ENCODE measurements around the gene ALCAM.

The ALCAM gene

DNA sequence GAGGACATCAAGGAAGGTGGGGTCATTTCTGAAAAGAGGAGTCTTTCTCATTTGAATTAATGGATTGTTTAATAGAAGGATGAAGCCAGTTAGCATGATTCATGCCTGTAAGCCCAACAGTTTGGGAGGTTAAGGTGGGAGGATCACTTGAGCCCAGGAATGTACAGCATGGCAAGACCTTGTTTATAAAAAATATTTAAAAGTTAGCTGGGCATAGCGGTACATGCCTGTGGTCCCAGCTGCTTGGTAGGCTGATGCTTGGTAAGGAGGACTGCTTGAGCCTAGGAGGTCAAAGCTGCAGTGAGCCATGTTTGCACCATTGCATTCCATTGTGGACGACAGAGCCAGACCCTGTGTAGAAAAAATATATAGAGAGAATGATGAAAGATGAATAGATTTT is 165.5 kb downstream of the ALCAM start:
- H3K4me1 ChIP-seq (ENCODE audit: control insufficient read depth, insufficient read depth, low read length, poor library complexity, severe bottlenecking) = no peaks in the 10 kb centered on the region
- no peak overlapping the region for H3K27ac ChIP-seq (ENCODE audit: insufficient read depth, low read length, poor library complexity, severe bottlenecking)
- H3K27me3 ChIP-seq (replicated peaks; ENCODE audit: control insufficient read depth, insufficient read depth, low read length, poor library complexity, severe bottlenecking) = no peaks in the 10 kb centered on the region
- H3K36me3 ChIP-seq (ENCODE audit: control insufficient read depth, insufficient read depth, low read length) = no peaks in the 10 kb centered on the region
- H3K4me3 ChIP-seq (ENCODE audit: insufficient read depth, low read depth, low read length, poor library complexity, severe bottlenecking) = no peak overlapping the region
- DNase-seq = no peak
- no peaks in the 10 kb centered on the region for H3K9me3 ChIP-seq (ENCODE audit: control insufficient read depth, low read length)

DNA sequence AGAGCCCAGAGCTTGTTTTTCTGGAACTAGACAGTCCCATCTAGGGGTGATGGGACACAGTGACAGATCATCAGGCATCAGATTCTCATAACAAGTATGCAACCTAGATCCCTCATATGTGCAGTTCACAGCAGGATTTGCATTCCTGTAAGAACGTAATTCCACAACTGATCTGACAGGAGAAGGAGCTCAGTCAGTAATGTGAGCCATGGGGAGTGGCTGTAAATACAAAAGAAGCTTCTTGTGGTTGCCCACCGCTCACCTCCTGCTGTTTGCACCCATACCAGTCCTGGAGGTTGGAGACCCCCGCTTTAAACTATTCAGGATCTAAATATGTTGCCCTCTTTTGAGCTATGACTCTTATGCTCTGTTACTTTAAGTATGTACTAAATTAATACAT is 167.3 kb downstream of the ALCAM start:
- Histone ChIP-seq H3K4me1 (ENCODE audit: control insufficient read depth, insufficient read depth, low read length, poor library complexity, severe bottlenecking) (no peaks in the 10 kb centered on the region), H3K27me3 (replicated peaks; ENCODE audit: control insufficient read depth, insufficient read depth, low read length, poor library complexity, severe bottlenecking) (no peaks in the 10 kb centered on the region), H3K4me3 (ENCODE audit: insufficient read depth, low read depth, low read length, poor library complexity, severe bottlenecking) (no peak overlapping the region), H3K27ac (ENCODE audit: insufficient read depth, low read length, poor library complexity, severe bottlenecking) (no peak overlapping the region), H3K36me3 (ENCODE audit: control insufficient read depth, insufficient read depth, low read length) (no peaks in the 10 kb centered on the region), H3K9me3 (ENCODE audit: control insufficient read depth, low read length) (no peaks in the 10 kb centered on the region)
- DNase-seq = no peak

DNA sequence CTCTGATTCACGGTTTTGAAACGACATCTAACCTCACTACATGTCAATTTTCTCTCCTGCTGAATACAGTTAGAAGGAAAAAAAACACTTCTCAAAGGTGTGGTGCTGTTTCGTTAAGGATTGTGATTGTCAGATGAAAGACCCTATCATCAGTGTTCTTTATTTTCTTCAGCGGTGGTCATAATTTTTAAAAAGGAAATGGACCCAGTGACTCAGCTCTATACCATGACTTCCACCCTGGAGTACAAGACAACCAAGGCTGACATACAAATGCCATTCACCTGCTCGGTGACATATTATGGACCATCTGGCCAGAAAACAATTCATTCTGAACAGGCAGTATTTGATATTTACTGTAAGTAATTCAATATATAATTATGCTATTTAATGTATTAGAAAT is 167.8 kb downstream of the ALCAM start:
- H3K9me3 ChIP-seq (ENCODE audit: control insufficient read depth, low read length) = no peaks in the 10 kb centered on the region
- H3K27me3 ChIP-seq (replicated peaks; ENCODE audit: control insufficient read depth, insufficient read depth, low read length, poor library complexity, severe bottlenecking) = no peaks in the 10 kb centered on the region
- no peaks in the 10 kb centered on the region for H3K4me1 ChIP-seq (ENCODE audit: control insufficient read depth, insufficient read depth, low read length, poor library complexity, severe bottlenecking)
- H3K4me3 ChIP-seq (ENCODE audit: insufficient read depth, low read depth, low read length, poor library complexity, severe bottlenecking) = no peak overlapping the region
- no peak for DNase-seq
- no peak overlapping the region for H3K27ac ChIP-seq (ENCODE audit: insufficient read depth, low read length, poor library complexity, severe bottlenecking)
- no peaks in the 10 kb centered on the region for H3K36me3 ChIP-seq (ENCODE audit: control insufficient read depth, insufficient read depth, low read length)

DNA sequence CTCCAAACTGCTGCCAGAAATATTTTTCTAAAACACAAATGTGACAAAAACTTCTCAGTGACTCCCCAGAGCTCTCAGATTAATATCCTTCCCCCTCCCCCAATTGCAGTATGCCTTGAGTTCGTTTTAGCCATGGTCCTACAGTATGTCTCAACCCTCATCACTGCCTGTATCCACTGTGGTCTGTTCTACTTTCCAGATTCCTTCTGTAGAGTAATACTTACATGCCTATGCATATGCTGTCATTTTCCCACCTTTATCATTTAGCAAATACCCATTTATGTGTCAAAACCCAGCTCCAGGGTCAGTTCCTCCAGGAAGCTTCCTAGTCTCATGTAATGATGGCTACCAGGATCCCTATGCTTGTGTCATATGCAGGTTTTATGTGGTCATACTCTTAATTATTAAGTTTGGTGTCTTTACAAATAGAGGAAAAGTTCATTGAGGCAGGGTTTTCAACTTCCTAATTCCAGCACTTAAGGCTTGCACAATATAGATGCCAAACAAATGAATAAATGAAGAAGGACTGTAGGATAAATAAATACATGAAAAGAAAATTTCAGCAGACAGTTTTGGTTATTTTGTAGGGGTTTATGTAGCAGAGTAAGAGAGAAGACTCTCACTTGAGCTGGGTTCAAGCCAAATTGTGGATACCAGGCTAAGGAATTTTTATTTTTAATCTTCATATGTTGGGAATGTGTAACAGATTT is 170.8 kb downstream of the ALCAM start:
- no peaks in the 10 kb centered on the region for H3K27me3 ChIP-seq (replicated peaks; ENCODE audit: control insufficient read depth, insufficient read depth, low read length, poor library complexity, severe bottlenecking)
- DNase-seq = no peak
- no peak overlapping the region for H3K4me3 ChIP-seq (ENCODE audit: insufficient read depth, low read depth, low read length, poor library complexity, severe bottlenecking)
- no peaks in the 10 kb centered on the region for H3K9me3 ChIP-seq (ENCODE audit: control insufficient read depth, low read length)
- H3K36me3 ChIP-seq (ENCODE audit: control insufficient read depth, insufficient read depth, low read length) = no peaks in the 10 kb centered on the region
- no peak overlapping the region for H3K27ac ChIP-seq (ENCODE audit: insufficient read depth, low read length, poor library complexity, severe bottlenecking)
- no peaks in the 10 kb centered on the region for H3K4me1 ChIP-seq (ENCODE audit: control insufficient read depth, insufficient read depth, low read length, poor library complexity, severe bottlenecking)

DNA sequence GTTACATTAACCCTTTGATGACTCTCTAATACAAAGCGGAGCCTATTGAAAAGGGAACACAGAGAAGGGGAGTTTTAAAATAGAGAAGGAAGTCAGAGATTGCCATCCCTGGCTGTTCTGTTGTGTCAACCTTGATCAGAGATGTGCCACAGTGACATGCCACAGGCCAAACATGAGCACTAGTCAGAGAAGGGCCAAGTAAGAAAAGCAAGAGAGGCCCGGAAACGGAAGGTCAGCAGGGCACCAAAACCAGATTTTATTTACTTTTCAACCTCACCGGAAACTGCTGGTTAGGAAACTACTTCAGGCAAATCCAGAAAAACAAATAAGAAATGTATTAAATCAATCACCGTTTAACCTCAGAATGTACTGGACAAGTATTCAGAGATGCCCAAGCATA is 171.8 kb downstream of the ALCAM start:
- Histone ChIP-seq H3K36me3 (ENCODE audit: control insufficient read depth, insufficient read depth, low read length) (no peaks in the 10 kb centered on the region), H3K27ac (ENCODE audit: insufficient read depth, low read length, poor library complexity, severe bottlenecking) (no peak overlapping the region), H3K27me3 (replicated peaks; ENCODE audit: control insufficient read depth, insufficient read depth, low read length, poor library complexity, severe bottlenecking) (no peaks in the 10 kb centered on the region), H3K9me3 (ENCODE audit: control insufficient read depth, low read length) (no peaks in the 10 kb centered on the region), H3K4me1 (ENCODE audit: control insufficient read depth, insufficient read depth, low read length, poor library complexity, severe bottlenecking) (no peaks in the 10 kb centered on the region), H3K4me3 (ENCODE audit: insufficient read depth, low read depth, low read length, poor library complexity, severe bottlenecking) (no peak overlapping the region)
- DNase-seq = no peak

DNA sequence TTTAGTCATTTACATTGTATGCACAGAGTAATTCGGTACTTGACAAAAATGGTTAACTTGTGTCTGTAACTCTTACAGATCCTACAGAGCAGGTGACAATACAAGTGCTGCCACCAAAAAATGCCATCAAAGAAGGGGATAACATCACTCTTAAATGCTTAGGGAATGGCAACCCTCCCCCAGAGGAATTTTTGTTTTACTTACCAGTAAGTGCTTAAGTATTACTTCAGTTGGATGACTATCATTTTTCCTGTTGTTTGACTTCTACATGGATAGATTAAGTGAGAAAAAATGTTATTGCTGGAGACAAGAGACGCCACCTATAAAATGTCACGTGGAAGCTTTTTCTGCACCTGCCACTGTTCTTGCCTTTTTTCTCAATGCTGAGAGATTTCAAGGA is 173.2 kb downstream of the ALCAM start:
- no peaks in the 10 kb centered on the region for H3K4me1 ChIP-seq (ENCODE audit: control insufficient read depth, insufficient read depth, low read length, poor library complexity, severe bottlenecking)
- no peaks in the 10 kb centered on the region for H3K36me3 ChIP-seq (ENCODE audit: control insufficient read depth, insufficient read depth, low read length)

DNA sequence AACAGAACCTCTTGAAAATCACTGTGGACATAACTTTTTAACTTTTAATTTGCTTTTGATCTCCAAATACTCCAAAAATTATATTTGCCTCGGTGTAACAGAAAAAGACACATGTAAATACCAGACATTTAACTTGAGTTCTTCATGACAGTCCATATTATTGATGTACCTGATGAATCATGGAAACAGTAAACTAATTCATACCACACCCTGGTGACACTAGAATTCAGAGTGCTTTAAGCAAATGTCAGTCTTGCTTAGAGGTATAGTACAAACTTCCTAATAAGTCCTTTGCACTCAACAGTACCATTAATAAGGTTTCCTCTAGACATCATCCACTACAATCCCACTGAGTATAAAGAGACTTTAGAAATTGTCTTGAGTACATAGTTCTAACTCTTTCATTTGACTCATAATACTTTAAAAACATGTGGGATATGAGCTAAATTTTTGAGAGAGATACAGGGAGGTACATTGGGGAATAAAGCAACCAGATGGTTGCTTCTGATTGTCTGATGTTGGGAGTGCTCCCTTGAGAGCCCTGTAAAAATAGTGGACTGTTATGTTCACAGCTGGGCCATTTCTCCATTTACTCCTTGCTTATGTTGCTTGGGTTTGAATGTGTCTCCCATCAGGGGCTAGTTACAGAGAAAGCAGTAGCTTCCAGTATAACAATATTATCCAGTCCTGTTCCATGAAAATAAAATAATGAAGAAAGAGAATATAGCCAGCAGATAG is 175.7 kb downstream of the ALCAM start:
- Histone ChIP-seq H3K9me3 (ENCODE audit: control insufficient read depth, low read length) (no peaks in the 10 kb centered on the region), H3K4me3 (ENCODE audit: insufficient read depth, low read depth, low read length, poor library complexity, severe bottlenecking) (no peak overlapping the region), H3K4me1 (ENCODE audit: control insufficient read depth, insufficient read depth, low read length, poor library complexity, severe bottlenecking) (no peaks in the 10 kb centered on the region), H3K36me3 (ENCODE audit: control insufficient read depth, insufficient read depth, low read length) (no peaks in the 10 kb centered on the region), H3K27me3 (replicated peaks; ENCODE audit: control insufficient read depth, insufficient read depth, low read length, poor library complexity, severe bottlenecking) (no peaks in the 10 kb centered on the region), H3K27ac (ENCODE audit: insufficient read depth, low read length, poor library complexity, severe bottlenecking) (no peak overlapping the region)
- DNase-seq = no peak

More for the DNA sequence above, 173.2 kb downstream of the ALCAM start:
- DNase-seq = no peak
- H3K27ac ChIP-seq (ENCODE audit: insufficient read depth, low read length, poor library complexity, severe bottlenecking) = no peak overlapping the region
- H3K27me3 ChIP-seq (replicated peaks; ENCODE audit: control insufficient read depth, insufficient read depth, low read length, poor library complexity, severe bottlenecking) = no peaks in the 10 kb centered on the region
- no peaks in the 10 kb centered on the region for H3K9me3 ChIP-seq (ENCODE audit: control insufficient read depth, low read length)
- no peak overlapping the region for H3K4me3 ChIP-seq (ENCODE audit: insufficient read depth, low read depth, low read length, poor library complexity, severe bottlenecking)

DNA sequence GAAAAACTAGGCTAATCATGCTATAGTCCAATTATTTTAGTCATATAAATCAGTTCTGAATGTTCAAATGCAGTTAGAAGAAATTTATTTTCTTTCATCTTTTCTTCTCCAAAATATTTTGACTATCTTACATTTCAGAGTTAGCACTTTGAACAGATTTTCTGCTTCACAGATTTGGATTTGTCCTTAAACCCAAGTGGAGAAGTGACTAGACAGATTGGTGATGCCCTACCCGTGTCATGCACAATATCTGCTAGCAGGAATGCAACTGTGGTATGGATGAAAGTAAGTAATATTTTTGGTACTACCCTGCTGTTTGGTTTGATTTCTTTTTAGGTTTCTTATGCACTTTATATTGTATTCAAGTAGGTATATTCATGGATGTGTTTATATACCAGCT is 178.3 kb downstream of the ALCAM start:
- no peaks in the 10 kb centered on the region for H3K27me3 ChIP-seq (replicated peaks; ENCODE audit: control insufficient read depth, insufficient read depth, low read length, poor library complexity, severe bottlenecking)
- no peak for DNase-seq
- no peak overlapping the region for H3K27ac ChIP-seq (ENCODE audit: insufficient read depth, low read length, poor library complexity, severe bottlenecking)
- H3K36me3 ChIP-seq (ENCODE audit: control insufficient read depth, insufficient read depth, low read length) = no peaks in the 10 kb centered on the region
- no peaks in the 10 kb centered on the region for H3K9me3 ChIP-seq (ENCODE audit: control insufficient read depth, low read length)
- no peaks in the 10 kb centered on the region for H3K4me1 ChIP-seq (ENCODE audit: control insufficient read depth, insufficient read depth, low read length, poor library complexity, severe bottlenecking)
- no peak overlapping the region for H3K4me3 ChIP-seq (ENCODE audit: insufficient read depth, low read depth, low read length, poor library complexity, severe bottlenecking)

DNA sequence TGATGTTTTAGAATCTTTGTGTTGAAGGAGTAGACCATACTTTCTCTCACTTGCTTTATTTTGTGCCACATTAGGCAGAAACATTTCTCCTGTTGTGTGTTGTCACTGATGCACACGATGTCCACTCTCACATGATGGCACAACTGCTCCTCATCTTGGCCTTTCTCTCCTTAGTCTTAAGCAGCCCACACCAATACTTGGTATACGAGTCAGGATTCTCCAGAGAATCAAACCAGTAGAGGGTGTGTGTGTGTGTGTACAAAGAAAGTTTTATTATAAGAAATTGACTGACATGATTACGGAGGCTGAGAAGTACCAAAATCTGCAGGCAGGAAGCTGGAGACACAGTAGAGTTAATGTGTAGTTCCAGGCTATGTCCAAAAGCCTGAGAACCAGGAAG is 187.1 kb downstream of the ALCAM start:
- no peaks in the 10 kb centered on the region for H3K4me1 ChIP-seq (ENCODE audit: control insufficient read depth, insufficient read depth, low read length, poor library complexity, severe bottlenecking)
- H3K27ac ChIP-seq (ENCODE audit: insufficient read depth, low read length, poor library complexity, severe bottlenecking) = no peak overlapping the region
- DNase-seq = no peak
- H3K4me3 ChIP-seq (ENCODE audit: insufficient read depth, low read depth, low read length, poor library complexity, severe bottlenecking) = no peak overlapping the region
- H3K27me3 ChIP-seq (replicated peaks; ENCODE audit: control insufficient read depth, insufficient read depth, low read length, poor library complexity, severe bottlenecking) = no peaks in the 10 kb centered on the region
- no peaks in the 10 kb centered on the region for H3K36me3 ChIP-seq (ENCODE audit: control insufficient read depth, insufficient read depth, low read length)
- no peaks in the 10 kb centered on the region for H3K9me3 ChIP-seq (ENCODE audit: control insufficient read depth, low read length)

DNA sequence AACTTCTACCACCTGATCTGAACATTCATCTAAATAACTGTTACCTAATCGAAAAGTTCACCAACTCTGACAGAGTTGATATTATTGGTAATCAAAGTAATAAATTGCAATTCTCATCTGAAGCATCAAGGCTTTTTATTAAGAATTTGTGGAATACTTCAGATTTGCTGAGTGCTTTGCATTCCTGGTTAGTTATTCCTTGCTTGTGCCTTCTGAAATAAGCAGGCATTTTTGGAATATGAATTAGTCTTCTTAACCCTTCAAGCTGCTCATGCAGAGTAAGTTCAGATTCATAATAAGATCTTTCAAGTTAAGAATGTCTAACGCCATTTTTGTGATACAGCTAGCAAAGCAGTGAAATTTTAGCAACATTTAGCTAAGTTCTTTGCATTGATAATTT is 188.5 kb downstream of the ALCAM start:
- H3K27ac ChIP-seq (ENCODE audit: insufficient read depth, low read length, poor library complexity, severe bottlenecking) = no peak overlapping the region
- no peaks in the 10 kb centered on the region for H3K36me3 ChIP-seq (ENCODE audit: control insufficient read depth, insufficient read depth, low read length)
- no peak for DNase-seq
- H3K9me3 ChIP-seq (ENCODE audit: control insufficient read depth, low read length) = no peaks in the 10 kb centered on the region
- H3K27me3 ChIP-seq (replicated peaks; ENCODE audit: control insufficient read depth, insufficient read depth, low read length, poor library complexity, severe bottlenecking) = no peaks in the 10 kb centered on the region
- no peaks in the 10 kb centered on the region for H3K4me1 ChIP-seq (ENCODE audit: control insufficient read depth, insufficient read depth, low read length, poor library complexity, severe bottlenecking)
- H3K4me3 ChIP-seq (ENCODE audit: insufficient read depth, low read depth, low read length, poor library complexity, severe bottlenecking) = no peak overlapping the region

All from effector memory CD4-positive, alpha-beta T cell (primary cell).